HL-60 (cell line): ENCODE measurements around the gene PAPOLA.
A peak's percentile ranks its signal among the peaks of the same experiment; 100 is the strongest.
"Not testable (repeated sequence)": the region's sequence is repeated elsewhere in the genome, so short reads cannot be mapped to it uniquely, and the experiment has no call there.

Experiments used
- DNase-seq, 2 experiments: peaks; one replicate each; pipeline ENCODE4 v3.0.0-alpha.2; 2010 to 2020; ENCODE audit warnings: low read depth in 1 of 2, low spot score in 1 of 2
- H3K27ac ChIP-seq: fragments of 250-450 bp; sonication (Bioruptor Pico); replicated peaks from 2 replicates; pipeline ENCODE4 v1.5.1; 2020; ENCODE audit warnings: mild to moderate bottlenecking, moderate library complexity
- H3K27me3 ChIP-seq: fragments of 250-450 bp; sonication (Bioruptor Pico); 2 replicates; pipeline ENCODE4 v1.5.1; 2021; ENCODE audit warnings: mild to moderate bottlenecking, moderate library complexity; ENCODE audit not compliant: insufficient read depth, poor library complexity, severe bottlenecking
- H3K4me3 ChIP-seq: replicated peaks from 2 replicates; pipeline ENCODE4 v1.5.1; 2011; ENCODE audit warnings: mild to moderate bottlenecking, control low read depth, low read length; ENCODE audit not compliant: insufficient read depth
- GABPA ChIP-seq: IDR thresholded peaks from 2 replicates; pipeline ENCODE4 v1.6.1; 2012; ENCODE audit warnings: low read depth
- POLR2AphosphoS5 ChIP-seq: IDR thresholded peaks from 2 replicates; pipeline ENCODE4 v1.6.1; 2012; ENCODE audit warnings: low read depth
- SPI1 ChIP-seq: IDR thresholded peaks from 2 replicates; pipeline ENCODE4 v1.6.1; 2012; ENCODE audit warnings: low read depth, mild to moderate bottlenecking, borderline replicate concordance
- TF ChIP-seq, protein P1 (sequence below): IDR thresholded peaks from one replicate; pipeline ENCODE4 v1.5.1; 2011; ENCODE audit warnings: low read length, control low read depth, inconsistent platforms; ENCODE audit not compliant: insufficient read depth
- TF ChIP-seq, protein P2 (sequence below): IDR thresholded peaks from 2 replicates; pipeline ENCODE4 v1.6.1; 2012; ENCODE audit warnings: low read depth; ENCODE audit not compliant: insufficient replicate concordance

Gene PAPOLA

DNA sequence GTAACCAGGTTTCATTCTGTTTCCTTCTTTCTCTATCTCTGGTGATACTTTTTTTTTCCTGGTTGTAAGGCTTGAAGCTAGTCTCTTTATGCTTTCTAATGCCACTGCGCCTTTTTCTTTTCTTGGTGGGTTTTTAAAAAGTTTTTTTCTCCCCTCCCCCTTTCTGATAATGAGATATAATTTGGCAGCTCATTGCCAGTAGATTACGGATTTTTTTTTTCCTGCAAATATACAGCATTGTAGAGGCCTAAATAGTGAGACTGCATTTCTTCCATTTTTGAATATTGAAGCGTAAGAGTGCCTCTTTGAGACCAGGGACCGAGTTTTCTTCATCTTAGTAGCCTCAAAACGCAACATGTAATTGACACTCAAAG is 1.1 kb downstream of the PAPOLA start:
- TF ChIP-seq SPI1 (no peak), POLR2AphosphoS5 (no peak), GABPA (no peak)
- TF ChIP-seq, protein P1, sequence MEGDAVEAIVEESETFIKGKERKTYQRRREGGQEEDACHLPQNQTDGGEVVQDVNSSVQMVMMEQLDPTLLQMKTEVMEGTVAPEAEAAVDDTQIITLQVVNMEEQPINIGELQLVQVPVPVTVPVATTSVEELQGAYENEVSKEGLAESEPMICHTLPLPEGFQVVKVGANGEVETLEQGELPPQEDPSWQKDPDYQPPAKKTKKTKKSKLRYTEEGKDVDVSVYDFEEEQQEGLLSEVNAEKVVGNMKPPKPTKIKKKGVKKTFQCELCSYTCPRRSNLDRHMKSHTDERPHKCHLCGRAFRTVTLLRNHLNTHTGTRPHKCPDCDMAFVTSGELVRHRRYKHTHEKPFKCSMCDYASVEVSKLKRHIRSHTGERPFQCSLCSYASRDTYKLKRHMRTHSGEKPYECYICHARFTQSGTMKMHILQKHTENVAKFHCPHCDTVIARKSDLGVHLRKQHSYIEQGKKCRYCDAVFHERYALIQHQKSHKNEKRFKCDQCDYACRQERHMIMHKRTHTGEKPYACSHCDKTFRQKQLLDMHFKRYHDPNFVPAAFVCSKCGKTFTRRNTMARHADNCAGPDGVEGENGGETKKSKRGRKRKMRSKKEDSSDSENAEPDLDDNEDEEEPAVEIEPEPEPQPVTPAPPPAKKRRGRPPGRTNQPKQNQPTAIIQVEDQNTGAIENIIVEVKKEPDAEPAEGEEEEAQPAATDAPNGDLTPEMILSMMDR: no peak
- TF ChIP-seq, protein P2, sequence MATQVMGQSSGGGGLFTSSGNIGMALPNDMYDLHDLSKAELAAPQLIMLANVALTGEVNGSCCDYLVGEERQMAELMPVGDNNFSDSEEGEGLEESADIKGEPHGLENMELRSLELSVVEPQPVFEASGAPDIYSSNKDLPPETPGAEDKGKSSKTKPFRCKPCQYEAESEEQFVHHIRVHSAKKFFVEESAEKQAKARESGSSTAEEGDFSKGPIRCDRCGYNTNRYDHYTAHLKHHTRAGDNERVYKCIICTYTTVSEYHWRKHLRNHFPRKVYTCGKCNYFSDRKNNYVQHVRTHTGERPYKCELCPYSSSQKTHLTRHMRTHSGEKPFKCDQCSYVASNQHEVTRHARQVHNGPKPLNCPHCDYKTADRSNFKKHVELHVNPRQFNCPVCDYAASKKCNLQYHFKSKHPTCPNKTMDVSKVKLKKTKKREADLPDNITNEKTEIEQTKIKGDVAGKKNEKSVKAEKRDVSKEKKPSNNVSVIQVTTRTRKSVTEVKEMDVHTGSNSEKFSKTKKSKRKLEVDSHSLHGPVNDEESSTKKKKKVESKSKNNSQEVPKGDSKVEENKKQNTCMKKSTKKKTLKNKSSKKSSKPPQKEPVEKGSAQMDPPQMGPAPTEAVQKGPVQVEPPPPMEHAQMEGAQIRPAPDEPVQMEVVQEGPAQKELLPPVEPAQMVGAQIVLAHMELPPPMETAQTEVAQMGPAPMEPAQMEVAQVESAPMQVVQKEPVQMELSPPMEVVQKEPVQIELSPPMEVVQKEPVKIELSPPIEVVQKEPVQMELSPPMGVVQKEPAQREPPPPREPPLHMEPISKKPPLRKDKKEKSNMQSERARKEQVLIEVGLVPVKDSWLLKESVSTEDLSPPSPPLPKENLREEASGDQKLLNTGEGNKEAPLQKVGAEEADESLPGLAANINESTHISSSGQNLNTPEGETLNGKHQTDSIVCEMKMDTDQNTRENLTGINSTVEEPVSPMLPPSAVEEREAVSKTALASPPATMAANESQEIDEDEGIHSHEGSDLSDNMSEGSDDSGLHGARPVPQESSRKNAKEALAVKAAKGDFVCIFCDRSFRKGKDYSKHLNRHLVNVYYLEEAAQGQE: no peak
- Histone ChIP-seq H3K27me3 (no peaks in the 10 kb centered on the region), H3K4me3 (peak overlapping the region; percentile 94), H3K27ac (peak overlapping the region; percentile 92)
- no peak for DNase-seq

DNA sequence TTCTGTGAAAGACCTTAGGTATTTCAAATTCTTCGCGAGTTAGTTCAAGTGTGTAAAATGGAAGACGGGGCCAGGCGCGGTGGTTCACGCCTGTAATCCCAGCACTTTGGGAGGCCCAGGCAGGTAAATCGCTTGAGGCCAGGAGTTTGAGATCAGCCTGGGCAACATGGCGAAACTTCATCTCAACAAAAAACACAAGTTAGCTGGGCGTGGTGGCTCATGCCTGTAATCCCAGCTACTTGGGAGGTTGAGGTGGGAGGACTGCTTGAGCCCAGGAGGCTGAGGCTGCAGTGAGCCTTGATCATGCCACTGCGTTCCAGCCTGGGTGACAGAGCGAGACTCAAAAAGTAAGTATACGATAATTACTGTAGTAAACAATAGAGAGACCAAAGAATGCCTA is 2.2 kb downstream of the PAPOLA start:
- H3K27me3 ChIP-seq, H3K27ac ChIP-seq, H3K4me3 ChIP-seq, DNase-seq: not testable (repeated sequence)

DNA sequence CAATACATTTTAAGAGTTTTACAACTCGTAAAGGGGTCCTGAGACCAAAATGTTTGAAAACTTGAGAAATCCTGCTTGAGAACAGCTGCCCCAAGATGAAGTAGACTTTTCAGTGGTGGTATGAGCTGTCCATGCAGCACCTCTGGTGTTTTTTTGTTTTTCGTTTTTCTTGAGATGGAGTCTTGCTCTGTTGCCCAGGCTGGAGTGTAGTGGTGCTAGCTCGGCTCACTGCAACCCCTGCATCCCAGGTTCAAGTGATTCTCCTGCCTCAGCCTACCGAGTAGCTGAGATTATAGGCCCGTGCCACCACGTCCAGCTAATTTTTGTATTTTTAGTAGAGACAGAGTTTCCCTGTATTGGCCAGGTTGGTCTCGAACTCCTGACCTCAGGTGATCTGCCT is 5.5 kb downstream of the PAPOLA start:
- DNase-seq: no peak
- H3K27ac ChIP-seq: no peak overlapping the region
- TF ChIP-seq, protein P2: no peak
- no peak overlapping the region for H3K4me3 ChIP-seq
- no peaks in the 10 kb centered on the region for H3K27me3 ChIP-seq

DNA sequence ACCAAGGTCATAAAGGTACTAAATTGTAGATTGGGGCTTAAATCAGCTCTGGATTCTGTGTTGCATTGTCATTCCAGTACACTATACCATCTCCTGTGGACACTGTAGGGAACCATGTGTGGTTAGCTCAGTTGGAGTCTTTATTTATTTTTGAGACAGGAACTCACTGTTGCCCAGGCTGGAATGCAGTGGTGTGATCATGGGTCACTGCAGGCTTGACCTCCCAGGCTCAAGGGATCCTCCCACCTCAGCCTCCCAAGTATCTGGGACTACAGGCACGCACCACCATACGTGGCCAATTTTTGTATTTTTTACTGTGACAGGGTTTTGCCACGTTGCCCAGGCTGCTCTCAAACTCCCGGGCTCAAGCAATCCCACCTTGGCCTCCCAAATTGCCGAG is 6.7 kb downstream of the PAPOLA start:
- Histone ChIP-seq H3K27me3 (no peaks in the 10 kb centered on the region), H3K4me3 (no peak overlapping the region), H3K27ac (no peak overlapping the region)
- no peak for DNase-seq
- TF ChIP-seq, protein P1: no peak
- TF ChIP-seq, protein P2: no peak
- TF ChIP-seq POLR2AphosphoS5 (no peak), GABPA (no peak), SPI1 (no peak)
